ENCODE data around the gene GREB1L. TPM values are rescaled to one million over a fixed set of nuclear protein-coding genes. Genes with fewer than 3 reads are reported as not detected.

Gene GREB1L
- total RNA-seq, 1 donor from 2014 or later, result 0.79 TPM

DNA sequence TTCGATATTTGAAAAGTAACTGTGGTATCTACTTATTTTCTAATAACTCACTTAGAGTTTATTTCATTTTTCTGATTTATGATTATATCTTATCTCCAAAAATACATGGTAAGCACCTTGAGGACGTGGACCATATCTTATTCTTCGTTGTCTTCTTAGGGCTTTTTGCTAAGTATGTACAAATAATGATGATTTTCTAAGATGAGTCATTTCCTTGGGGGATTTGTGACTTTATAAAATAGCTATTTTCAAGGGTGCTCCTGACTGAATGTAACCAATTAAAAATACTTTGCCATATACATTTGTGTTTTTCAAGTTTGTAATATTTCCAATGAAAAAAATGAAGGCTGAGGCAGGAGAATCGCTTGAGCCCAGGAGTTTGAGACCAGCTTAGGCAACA lies 56.3 kb downstream of the GREB1L start:
- no peak for FAIRE-seq
- no peak for TF ChIP-seq CTCF (IDR thresholded peaks at IDR 0.05; ENCODE audit: insufficient read depth, low read length, severe bottlenecking)
- no peak for DNase-seq (ENCODE audit: low read depth)

GRCh38 chr18:21300035-21300907 lies 58.2 kb downstream of the GREB1L start:
- TF ChIP-seq CTCF (IDR thresholded peaks at IDR 0.05; ENCODE audit: insufficient read depth, low read length, severe bottlenecking), result no peak
- Histone ChIP-seq H3K27me3 (ENCODE audit: control insufficient read depth, insufficient read depth, low read length) (no peaks in the 10 kb centered on the region), H3K4me3 (ENCODE audit: low read depth, low read length) (no peak overlapping the region), H3K36me3 (ENCODE audit: control insufficient read depth, insufficient read depth, low read length) (no peaks in the 10 kb centered on the region)
- DNase-seq (ENCODE audit: low read depth) (no peak), FAIRE-seq (no peak)

More for the DNA sequence above, 56.3 kb downstream of the GREB1L start:
- Histone ChIP-seq H3K27me3 (ENCODE audit: control insufficient read depth, insufficient read depth, low read length) (no peaks in the 10 kb centered on the region), H3K4me3 (ENCODE audit: low read depth, low read length) (no peak overlapping the region), H3K36me3 (ENCODE audit: control insufficient read depth, insufficient read depth, low read length) (no peaks in the 10 kb centered on the region)

DNA sequence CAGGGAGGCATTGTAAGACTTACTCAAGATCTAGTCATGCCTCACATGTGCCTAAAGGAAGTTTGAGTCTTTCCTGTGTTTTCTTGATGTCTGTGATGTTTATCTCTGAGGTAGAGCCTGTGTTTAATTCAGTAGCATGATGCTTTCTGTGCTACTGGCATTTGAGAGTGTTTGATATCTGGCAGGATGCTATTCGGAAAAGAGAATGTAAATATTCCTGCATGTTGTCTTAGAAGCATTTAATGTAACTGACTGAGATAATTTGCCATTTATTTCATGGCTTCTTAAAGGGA lies 58.8 kb downstream of the GREB1L start:
- TF ChIP-seq CTCF (IDR thresholded peaks at IDR 0.05; ENCODE audit: insufficient read depth, low read length, severe bottlenecking), result no peak
- Histone ChIP-seq H3K27me3 (ENCODE audit: control insufficient read depth, insufficient read depth, low read length) (no peaks in the 10 kb centered on the region), H3K4me3 (ENCODE audit: low read depth, low read length) (no peak overlapping the region), H3K36me3 (ENCODE audit: control insufficient read depth, insufficient read depth, low read length) (no peaks in the 10 kb centered on the region)
- peak; percentile 23 for DNase-seq (ENCODE audit: low read depth)
- FAIRE-seq, result no peak

DNA sequence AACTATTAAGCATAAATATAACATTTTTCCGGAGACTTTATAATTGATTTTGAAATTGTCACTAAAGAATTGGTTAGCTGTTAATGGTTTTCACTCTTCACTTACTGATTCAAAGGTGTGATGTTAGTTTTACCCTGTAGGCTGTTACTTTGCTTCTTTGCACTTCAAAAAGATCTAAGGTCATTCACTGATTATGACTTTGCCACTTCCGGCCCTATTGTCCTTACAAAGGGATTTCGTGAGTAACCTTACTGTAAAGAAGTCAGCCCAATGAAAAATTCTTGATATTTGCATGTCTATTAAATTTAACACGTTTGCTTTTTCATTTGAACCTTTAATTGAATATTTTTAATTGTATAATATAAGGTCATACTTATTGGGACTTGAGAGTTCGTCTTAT lies 61.4 kb downstream of the GREB1L start:
- H3K36me3 ChIP-seq (ENCODE audit: control insufficient read depth, insufficient read depth, low read length), result no peaks in the 10 kb centered on the region
- no peaks in the 10 kb centered on the region for H3K27me3 ChIP-seq (ENCODE audit: control insufficient read depth, insufficient read depth, low read length)
- H3K4me3 ChIP-seq (ENCODE audit: low read depth, low read length), result no peak overlapping the region
- no peak for TF ChIP-seq CTCF (IDR thresholded peaks at IDR 0.05; ENCODE audit: insufficient read depth, low read length, severe bottlenecking)
- no peak for FAIRE-seq
- no peak for DNase-seq (ENCODE audit: low read depth)

- H3K36me3 ChIP-seq (ENCODE audit: control insufficient read depth, insufficient read depth, low read length), result no peaks in the 10 kb centered on the region
- TF ChIP-seq CTCF (IDR thresholded peaks at IDR 0.05; ENCODE audit: insufficient read depth, low read length, severe bottlenecking), result no peak
- H3K4me3 ChIP-seq (ENCODE audit: low read depth, low read length), result no peak overlapping the region
- DNase-seq (ENCODE audit: low read depth), result peak; percentile 70
- FAIRE-seq, result no peak
- no peaks in the 10 kb centered on the region for H3K27me3 ChIP-seq (ENCODE audit: control insufficient read depth, insufficient read depth, low read length)
Measured at GRCh38 chr18:21303895-21304294, 61.9 kb downstream of the GREB1L start.

- H3K36me3 ChIP-seq (ENCODE audit: control insufficient read depth, insufficient read depth, low read length), result no peaks in the 10 kb centered on the region
- H3K4me3 ChIP-seq (ENCODE audit: low read depth, low read length), result no peak overlapping the region
- DNase-seq (ENCODE audit: low read depth), result no peak
- TF ChIP-seq CTCF (IDR thresholded peaks at IDR 0.05; ENCODE audit: insufficient read depth, low read length, severe bottlenecking), result no peak
- no peak for FAIRE-seq
- no peaks in the 10 kb centered on the region for H3K27me3 ChIP-seq (ENCODE audit: control insufficient read depth, insufficient read depth, low read length)
Measured at GRCh38 chr18:21305621-21306020, 63.6 kb downstream of the GREB1L start.

Data from bronchial epithelial cell (primary cell).